ENCODE results near the gene MFSD1.
"Not testable (repeated sequence)": the region's sequence is repeated elsewhere in the genome, so short reads cannot be mapped to it uniquely, and the experiment has no call there.

The MFSD1 gene

GRCh38 chr3:158777161-158777873 lies 24.5 kb upstream of the MFSD1 start:
- no peak for DNase-seq

GRCh38 chr3:158780766-158781165 lies 21.1 kb upstream of the MFSD1 start:
- DNase-seq: no peak

- DNase-seq: no peak
Measured at GRCh38 chr3:158781191-158781590, 20.7 kb upstream of the MFSD1 start.

GRCh38 chr3:158781849-158782248 lies 20.0 kb upstream of the MFSD1 start:
- no peak for DNase-seq

- no peak for DNase-seq
Measured at GRCh38 chr3:158782283-158782989, 19.4 kb upstream of the MFSD1 start.

GRCh38 chr3:158783051-158783450 lies 18.8 kb upstream of the MFSD1 start:
- no peak for DNase-seq

GRCh38 chr3:158785972-158786371 lies 15.9 kb upstream of the MFSD1 start:
- no peak for DNase-seq

GRCh38 chr3:158788446-158788845 lies 13.4 kb upstream of the MFSD1 start:
- no peak for DNase-seq

GRCh38 chr3:158789592-158789991 lies 12.3 kb upstream of the MFSD1 start:
- DNase-seq: no peak

GRCh38 chr3:158790901-158791589 lies 10.8 kb upstream of the MFSD1 start:
- DNase-seq: peak; percentile 53

- DNase-seq: not testable (repeated sequence)
Measured at GRCh38 chr3:158791590-158791920, 10.3 kb upstream of the MFSD1 start.

GRCh38 chr3:158792709-158793108 lies 9.1 kb upstream of the MFSD1 start:
- DNase-seq: no peak

GRCh38 chr3:158794206-158794605 lies 7.6 kb upstream of the MFSD1 start:
- DNase-seq: no peak

GRCh38 chr3:158794936-158795518 lies 6.8 kb upstream of the MFSD1 start:
- DNase-seq: no peak

GRCh38 chr3:158801201-158801600 lies 653 bp upstream of the MFSD1 start:
- DNase-seq: peak; percentile 75

GRCh38 chr3:158802409-158803268 lies 785 bp downstream of the MFSD1 start:
- DNase-seq: no peak

- DNase-seq: no peak
Measured at GRCh38 chr3:158804441-158804840, 2.6 kb downstream of the MFSD1 start.

- DNase-seq: no peak
Measured at GRCh38 chr3:158808697-158809096, 6.8 kb downstream of the MFSD1 start.

GRCh38 chr3:158809642-158810041 lies 7.8 kb downstream of the MFSD1 start:
- DNase-seq: no peak

GRCh38 chr3:158810823-158811724 lies 9.2 kb downstream of the MFSD1 start:
- no peak for DNase-seq

- no peak for DNase-seq
Measured at GRCh38 chr3:158819282-158819681, 17.4 kb downstream of the MFSD1 start.

- DNase-seq: no peak
Measured at GRCh38 chr3:158820521-158820920, 18.7 kb downstream of the MFSD1 start.

Data from retina (tissue), 1 donor.